RCC 7860 (cell line): Measurements from ENCODE around the gene CDH12.

Experiments
- DNase-seq: peaks from one replicate; pipeline ENCODE4 v3.0.0-alpha.2; 2015; ENCODE audit warnings: low spot score
- FAIRE-seq: peaks from 2 replicates; lab custom pipeline; 2012; peaks lifted over from hg19 to GRCh38; lab: Jason Lieb, UNC

CDH12 gene

GRCh38 chr5:21882074-21882745 is 970.9 kb downstream of the CDH12 start:
- no peak for FAIRE-seq
- DNase-seq = no peak

GRCh38 chr5:21880164-21880563 is 973.0 kb downstream of the CDH12 start:
- no peak for DNase-seq
- no peak for FAIRE-seq

- FAIRE-seq = no peak
- no peak for DNase-seq
Measured at GRCh38 chr5:21862986-21863385, 990.2 kb downstream of the CDH12 start.

DNA sequence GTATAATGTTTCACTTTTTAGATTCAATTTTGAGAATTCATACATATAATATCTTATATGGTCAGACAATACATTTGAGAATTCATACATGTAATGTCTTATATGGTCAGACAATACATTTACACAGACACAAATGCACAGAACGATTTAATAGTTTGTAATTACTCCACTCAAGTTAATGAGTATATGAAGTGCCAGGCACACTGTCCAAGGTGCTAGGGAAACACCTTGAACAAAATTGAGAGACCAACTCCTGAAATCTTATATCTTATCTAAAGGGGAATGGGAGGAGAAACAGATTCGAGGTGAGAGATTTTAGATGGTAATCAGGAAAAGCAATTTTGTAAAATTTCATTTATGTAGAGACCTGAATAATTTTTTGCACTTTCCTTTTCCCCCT is 994.7 kb downstream of the CDH12 start:
- no peak for DNase-seq
- FAIRE-seq = no peak

- no peak for DNase-seq
- no peak for FAIRE-seq
Measured at GRCh38 chr5:21856987-21857386, 996.2 kb downstream of the CDH12 start.

DNA sequence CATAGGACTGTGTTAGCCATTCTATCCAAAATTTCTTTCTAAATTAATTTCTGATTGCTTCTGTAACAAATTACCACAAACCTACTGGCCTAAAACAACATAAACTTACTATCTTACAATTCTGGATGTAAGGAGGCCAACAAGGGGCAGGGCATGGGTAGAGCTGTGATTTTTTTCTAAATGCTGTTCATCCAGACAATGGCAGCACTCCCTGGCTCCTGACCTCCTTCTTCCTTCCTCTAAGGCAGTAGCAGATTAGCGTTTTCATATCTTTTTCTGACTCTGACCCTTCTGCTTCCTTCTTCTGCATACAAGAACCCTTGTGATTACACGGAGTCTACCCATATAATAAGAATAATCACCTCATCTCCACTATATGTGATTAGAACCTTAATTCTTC is 1005.8 kb downstream of the CDH12 start:
- FAIRE-seq = no peak

GRCh38 chr5:21844960-21845359 is 1008.2 kb downstream of the CDH12 start:
- no peak for FAIRE-seq
- DNase-seq = no peak

More for the DNA sequence above, 1005.8 kb downstream of the CDH12 start:
- no peak for DNase-seq

GRCh38 chr5:21834863-21835262 is 1018.3 kb downstream of the CDH12 start:
- no peak for FAIRE-seq
- DNase-seq = no peak

DNA sequence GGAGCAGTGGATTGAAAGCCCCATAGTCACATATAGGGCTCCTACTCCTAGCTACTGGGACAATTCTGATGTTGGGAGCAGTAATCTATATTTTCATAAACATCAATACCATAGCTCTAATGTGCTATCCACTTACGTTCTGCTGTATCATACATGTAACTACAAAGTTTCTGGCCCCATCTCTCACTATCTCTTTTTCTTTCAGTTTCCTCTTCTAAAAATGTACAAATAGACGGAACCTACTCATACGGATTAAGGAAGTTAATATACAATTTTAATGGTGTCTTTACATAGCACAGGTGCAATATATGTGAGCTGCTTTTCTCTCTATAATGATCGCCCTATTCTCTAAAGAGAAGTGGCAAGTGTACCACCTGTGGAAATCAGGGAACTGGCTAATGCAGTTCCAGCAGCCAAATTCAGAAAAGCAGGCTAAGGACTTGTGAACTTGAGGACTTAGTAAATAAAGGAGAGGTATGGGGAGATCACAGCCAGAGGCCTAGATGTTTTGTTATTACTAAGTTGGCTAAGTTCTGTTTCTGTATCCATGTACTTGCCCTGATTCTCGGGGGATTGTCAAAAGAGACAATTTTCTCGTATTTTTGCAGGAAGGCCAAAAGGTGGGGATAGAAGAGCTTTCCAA is 1021.9 kb downstream of the CDH12 start:
- no peak for DNase-seq
- FAIRE-seq = no peak

GRCh38 chr5:21826884-21827283 is 1026.3 kb downstream of the CDH12 start:
- FAIRE-seq = no peak
- no peak for DNase-seq

DNA sequence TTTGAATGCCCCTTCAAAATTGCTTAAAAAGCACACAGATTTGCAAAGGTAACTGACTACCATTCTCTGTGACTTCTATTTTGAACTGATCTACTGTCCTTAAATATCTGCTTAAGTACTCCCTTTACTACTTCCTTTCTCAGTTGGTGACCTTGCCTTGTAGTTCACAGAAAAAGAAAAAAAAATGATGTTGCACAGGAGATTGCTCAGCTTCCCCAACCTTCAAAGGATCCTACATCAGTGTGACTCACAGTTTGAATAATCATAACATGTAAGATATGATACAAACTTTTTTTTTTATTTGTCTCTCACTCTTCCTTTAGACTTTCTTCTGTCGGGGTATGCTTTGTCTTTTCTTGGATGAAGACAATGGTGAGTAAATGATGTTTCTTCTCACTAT is 1029.6 kb downstream of the CDH12 start:
- DNase-seq = no peak
- no peak for FAIRE-seq

DNA sequence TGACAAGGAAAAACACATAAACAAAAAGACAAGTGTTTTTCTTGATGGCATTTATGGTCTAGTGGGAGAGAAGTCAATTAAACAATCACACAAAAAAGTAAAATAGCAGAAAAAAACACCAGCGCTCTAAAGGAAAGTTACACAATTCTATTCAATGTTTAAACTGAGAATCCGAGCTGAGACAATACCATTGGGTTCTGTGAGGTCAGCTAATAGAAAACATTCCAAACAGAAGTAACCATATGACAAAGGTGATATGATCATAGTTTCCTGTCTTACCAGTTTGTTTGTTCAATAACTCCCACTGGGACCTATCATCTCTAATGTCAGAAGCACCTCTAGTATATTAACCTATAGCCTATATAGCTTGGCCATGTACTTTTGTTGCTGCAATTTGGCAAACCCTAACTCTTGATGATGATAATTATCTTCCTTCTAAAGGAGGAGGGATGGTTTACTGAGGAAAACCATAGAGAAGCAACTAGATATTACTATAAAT is 1030.0 kb downstream of the CDH12 start:
- DNase-seq (no peak), FAIRE-seq (no peak)

DNA sequence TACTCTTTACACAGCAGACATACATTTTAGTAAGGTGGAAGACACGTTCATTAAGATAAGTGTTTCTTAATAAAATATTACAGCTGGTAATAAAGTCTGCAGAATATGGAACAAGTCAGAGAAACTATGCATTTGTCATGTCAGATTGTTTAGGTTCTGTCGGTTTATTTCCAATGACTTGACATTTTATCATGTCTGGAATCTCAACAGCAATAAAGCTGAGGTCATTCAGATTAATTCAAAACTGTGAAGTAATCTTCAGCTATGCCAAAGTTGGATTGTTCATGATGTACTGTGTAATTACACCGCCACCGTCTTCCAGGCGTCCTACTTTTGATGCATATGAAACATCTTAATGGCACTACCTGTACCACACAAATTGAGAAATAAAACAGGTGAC is 1032.6 kb downstream of the CDH12 start:
- FAIRE-seq (no peak), DNase-seq (no peak)

- FAIRE-seq = no peak
- DNase-seq = no peak
Measured at GRCh38 chr5:21818370-21818720, 1034.8 kb downstream of the CDH12 start.

- peak; percentile 18 for DNase-seq
Measured at GRCh38 chr5:21817668-21818369, 1035.3 kb downstream of the CDH12 start.

GRCh38 chr5:21810737-21811316 is 1042.3 kb downstream of the CDH12 start:
- FAIRE-seq (peak; percentile 85), DNase-seq (no peak)

More at GRCh38 chr5:21817668-21818369, 1035.3 kb downstream of the CDH12 start:
- peak; percentile 88 for FAIRE-seq

GRCh38 chr5:21809611-21810010 is 1043.5 kb downstream of the CDH12 start:
- no peak for FAIRE-seq
- DNase-seq = no peak

DNA sequence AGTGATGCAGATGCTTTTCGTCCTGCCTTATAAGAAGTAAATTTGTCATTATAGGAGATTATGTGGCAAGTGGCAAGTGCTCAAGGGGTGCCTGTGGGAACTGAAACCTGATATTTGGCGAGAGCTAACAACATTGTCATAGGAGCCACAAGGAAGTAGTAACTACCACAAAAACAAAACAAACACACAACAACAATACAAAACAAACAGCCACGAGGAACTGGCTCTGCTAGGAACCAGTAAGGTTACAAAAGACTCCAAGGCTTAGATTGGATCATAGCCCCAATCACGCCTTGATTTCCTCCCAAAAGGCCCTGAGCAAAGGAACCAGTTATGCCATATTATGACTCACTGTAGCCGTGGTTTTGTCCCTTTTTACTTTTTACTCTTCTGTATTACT is 1045.2 kb downstream of the CDH12 start:
- DNase-seq (no peak), FAIRE-seq (no peak)

GRCh38 chr5:21806943-21807342 is 1046.2 kb downstream of the CDH12 start:
- DNase-seq (peak; percentile 81), FAIRE-seq (peak; percentile 93)

GRCh38 chr5:21806271-21806670 is 1046.9 kb downstream of the CDH12 start:
- DNase-seq (no peak), FAIRE-seq (no peak)

DNA sequence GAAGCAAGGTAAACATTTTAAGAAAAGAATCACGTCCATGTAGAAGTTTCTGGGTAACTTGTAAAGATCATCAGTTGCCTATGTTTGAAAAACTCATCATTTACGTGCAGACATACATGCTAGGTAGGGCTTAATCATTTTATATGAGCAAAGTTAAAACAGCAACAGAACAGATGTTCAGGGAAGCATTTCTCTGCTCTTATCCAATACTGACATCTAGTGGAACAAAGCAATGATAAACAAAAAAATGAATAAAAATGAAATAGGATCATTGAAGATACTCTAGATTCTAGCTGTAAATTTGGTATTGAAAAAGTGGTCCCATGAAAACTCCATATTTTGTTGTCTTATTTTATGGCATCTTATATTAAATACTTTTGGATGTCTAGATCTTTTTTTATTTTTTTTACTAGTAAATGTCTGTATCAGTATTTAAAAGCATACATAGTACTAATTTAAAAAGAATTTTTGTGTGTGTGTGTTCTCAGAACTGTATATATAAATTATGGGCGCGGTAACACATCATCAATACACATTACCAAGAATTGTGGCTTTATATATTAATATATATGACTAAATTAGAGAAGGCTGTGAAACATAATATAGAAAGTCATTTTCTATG is 1050.2 kb downstream of the CDH12 start:
- peak; percentile 77 for FAIRE-seq
- DNase-seq = peak; percentile 54
